K562 (cell line): ENCODE measurements around the gene ATG7. TPM values are rescaled to one million over a fixed set of nuclear protein-coding genes. Genes with fewer than 3 reads are reported as not detected.

Source experiments
- BRD9 ChIP-seq: fragments of 450-650 bp; IDR thresholded peaks from 2 replicates; pipeline ENCODE4 v1.6.1; 2018; ENCODE audit warnings: low read depth; ENCODE audit not compliant: partially characterized antibody
- CREBBP ChIP-seq: IDR thresholded peaks from one replicate; pipeline ENCODE4 v1.6.1; 2012; ENCODE audit warnings: low read depth, mild to moderate bottlenecking, control low read depth, inconsistent platforms, low read length
- CSDE1 ChIP-seq, 2 experiments: fragments of 450-650 bp; IDR thresholded peaks; 2 replicates each; pipeline ENCODE4 v1.6.1; 2016; ENCODE audit warnings: mild to moderate bottlenecking in 1 of 2
- DDX20 ChIP-seq: fragments of 450-650 bp; IDR thresholded peaks from 2 replicates; pipeline ENCODE4 v1.6.1; 2016; ENCODE audit warnings: missing genetic modification characterization, low read depth, mild to moderate bottlenecking, missing compliant biosample characterization, moderate library complexity
- NR3C1 ChIP-seq: sonication (generic); formaldehyde crosslinking; IDR thresholded peaks from 2 replicates; pipeline ENCODE4 v1.8.1; 2022; ENCODE audit warnings: missing genetic modification reagents
- POLR2A ChIP-seq: fragments of 450-650 bp; conservative IDR thresholded peaks from 2 replicates; pipeline ENCODE4 v1.6.1; 2016
- ZSCAN29 ChIP-seq: fragments of 450-650 bp; IDR thresholded peaks from 2 replicates; pipeline ENCODE4 v1.6.1; 2017
- polyA plus RNA-seq, 8 experiments: library from polyadenylated mRNA; depleted of rRNA in 4 of 8; stranded (reverse) in 5 of 8; unstranded in 3 of 8; fragments of >200 nt; fragmentation: Nextera tagmentation in 2 of 8; fragmentation: Illumina TruSeq in 1 of 8; extraction: Ambion mirVana in 2 of 8; extraction: Trizol in 1 of 8; gene quantifications; 2 replicates each; pipeline versions ENCODE4 v1.2.1 to v1.2.3, GENCODE V29; 2011 to 2014; ENCODE audit warnings: inconsistent platforms in 1 of 8, missing spikeins in 1 of 8
- total RNA-seq, 7 experiments: library from RNA; depleted of rRNA in 6 of 7; stranded (reverse); fragments of >200 nt in 6 of 7; fragmentation: Illumina TruSeq in 2 of 7; extraction: Trizol in 2 of 7; gene quantifications; 2 replicates each; pipeline versions ENCODE4 v1.2.1 to v1.2.3, GENCODE V29; 2011 to 2021; ENCODE audit warnings: low replicate concordance in 1 of 7
- TF ChIP-seq, protein P1 (sequence below): fragments of 200-600 bp; sonication (generic); IDR thresholded peaks from one replicate; pipeline ENCODE4 v1.6.1; 2012; ENCODE audit warnings: mild to moderate bottlenecking, low read depth, low read length, inconsistent platforms
- TF ChIP-seq, protein P2 (sequence below): fragments of 250-450 bp; sonication (Bioruptor Pico); IDR thresholded peaks from 2 replicates; pipeline ENCODE4 v1.5.0; 2020; ENCODE audit warnings: mild to moderate bottlenecking
- TF ChIP-seq, protein P3 (sequence below): fragments of 250-450 bp; sonication (Bioruptor Pico); IDR thresholded peaks from 2 replicates; pipeline ENCODE4 v1.5.0; 2022; ENCODE audit warnings: mild to moderate bottlenecking

ATG7 gene
- total and polyA plus RNA-seq, 9 of the 15 experiments (the other 6 are each of a cell fraction or from before 2014, with no cell fraction given): 18.3 to 45.3 (median 33.6) TPM

DNA sequence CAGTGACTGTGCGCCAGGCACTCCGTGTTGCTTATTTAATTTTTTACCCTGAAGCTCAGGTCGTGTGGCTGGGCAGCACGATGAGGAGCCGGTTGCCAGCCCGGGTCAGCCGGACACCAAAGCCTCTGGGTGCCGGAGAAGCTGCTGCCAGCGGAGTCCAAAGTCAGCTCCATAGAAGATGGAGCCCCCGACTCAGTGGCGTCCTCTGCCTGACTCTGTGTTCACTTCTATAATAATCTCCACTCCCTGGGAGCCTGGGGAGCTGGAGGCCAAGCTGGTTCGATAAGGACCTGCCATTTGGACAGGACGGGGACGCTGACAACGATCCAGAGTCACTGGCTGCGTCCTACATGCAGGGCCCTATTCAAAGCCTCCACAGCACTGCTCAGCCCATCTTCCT lies 292.9 kb downstream of the ATG7 start (continued):
- TF ChIP-seq, protein P1, sequence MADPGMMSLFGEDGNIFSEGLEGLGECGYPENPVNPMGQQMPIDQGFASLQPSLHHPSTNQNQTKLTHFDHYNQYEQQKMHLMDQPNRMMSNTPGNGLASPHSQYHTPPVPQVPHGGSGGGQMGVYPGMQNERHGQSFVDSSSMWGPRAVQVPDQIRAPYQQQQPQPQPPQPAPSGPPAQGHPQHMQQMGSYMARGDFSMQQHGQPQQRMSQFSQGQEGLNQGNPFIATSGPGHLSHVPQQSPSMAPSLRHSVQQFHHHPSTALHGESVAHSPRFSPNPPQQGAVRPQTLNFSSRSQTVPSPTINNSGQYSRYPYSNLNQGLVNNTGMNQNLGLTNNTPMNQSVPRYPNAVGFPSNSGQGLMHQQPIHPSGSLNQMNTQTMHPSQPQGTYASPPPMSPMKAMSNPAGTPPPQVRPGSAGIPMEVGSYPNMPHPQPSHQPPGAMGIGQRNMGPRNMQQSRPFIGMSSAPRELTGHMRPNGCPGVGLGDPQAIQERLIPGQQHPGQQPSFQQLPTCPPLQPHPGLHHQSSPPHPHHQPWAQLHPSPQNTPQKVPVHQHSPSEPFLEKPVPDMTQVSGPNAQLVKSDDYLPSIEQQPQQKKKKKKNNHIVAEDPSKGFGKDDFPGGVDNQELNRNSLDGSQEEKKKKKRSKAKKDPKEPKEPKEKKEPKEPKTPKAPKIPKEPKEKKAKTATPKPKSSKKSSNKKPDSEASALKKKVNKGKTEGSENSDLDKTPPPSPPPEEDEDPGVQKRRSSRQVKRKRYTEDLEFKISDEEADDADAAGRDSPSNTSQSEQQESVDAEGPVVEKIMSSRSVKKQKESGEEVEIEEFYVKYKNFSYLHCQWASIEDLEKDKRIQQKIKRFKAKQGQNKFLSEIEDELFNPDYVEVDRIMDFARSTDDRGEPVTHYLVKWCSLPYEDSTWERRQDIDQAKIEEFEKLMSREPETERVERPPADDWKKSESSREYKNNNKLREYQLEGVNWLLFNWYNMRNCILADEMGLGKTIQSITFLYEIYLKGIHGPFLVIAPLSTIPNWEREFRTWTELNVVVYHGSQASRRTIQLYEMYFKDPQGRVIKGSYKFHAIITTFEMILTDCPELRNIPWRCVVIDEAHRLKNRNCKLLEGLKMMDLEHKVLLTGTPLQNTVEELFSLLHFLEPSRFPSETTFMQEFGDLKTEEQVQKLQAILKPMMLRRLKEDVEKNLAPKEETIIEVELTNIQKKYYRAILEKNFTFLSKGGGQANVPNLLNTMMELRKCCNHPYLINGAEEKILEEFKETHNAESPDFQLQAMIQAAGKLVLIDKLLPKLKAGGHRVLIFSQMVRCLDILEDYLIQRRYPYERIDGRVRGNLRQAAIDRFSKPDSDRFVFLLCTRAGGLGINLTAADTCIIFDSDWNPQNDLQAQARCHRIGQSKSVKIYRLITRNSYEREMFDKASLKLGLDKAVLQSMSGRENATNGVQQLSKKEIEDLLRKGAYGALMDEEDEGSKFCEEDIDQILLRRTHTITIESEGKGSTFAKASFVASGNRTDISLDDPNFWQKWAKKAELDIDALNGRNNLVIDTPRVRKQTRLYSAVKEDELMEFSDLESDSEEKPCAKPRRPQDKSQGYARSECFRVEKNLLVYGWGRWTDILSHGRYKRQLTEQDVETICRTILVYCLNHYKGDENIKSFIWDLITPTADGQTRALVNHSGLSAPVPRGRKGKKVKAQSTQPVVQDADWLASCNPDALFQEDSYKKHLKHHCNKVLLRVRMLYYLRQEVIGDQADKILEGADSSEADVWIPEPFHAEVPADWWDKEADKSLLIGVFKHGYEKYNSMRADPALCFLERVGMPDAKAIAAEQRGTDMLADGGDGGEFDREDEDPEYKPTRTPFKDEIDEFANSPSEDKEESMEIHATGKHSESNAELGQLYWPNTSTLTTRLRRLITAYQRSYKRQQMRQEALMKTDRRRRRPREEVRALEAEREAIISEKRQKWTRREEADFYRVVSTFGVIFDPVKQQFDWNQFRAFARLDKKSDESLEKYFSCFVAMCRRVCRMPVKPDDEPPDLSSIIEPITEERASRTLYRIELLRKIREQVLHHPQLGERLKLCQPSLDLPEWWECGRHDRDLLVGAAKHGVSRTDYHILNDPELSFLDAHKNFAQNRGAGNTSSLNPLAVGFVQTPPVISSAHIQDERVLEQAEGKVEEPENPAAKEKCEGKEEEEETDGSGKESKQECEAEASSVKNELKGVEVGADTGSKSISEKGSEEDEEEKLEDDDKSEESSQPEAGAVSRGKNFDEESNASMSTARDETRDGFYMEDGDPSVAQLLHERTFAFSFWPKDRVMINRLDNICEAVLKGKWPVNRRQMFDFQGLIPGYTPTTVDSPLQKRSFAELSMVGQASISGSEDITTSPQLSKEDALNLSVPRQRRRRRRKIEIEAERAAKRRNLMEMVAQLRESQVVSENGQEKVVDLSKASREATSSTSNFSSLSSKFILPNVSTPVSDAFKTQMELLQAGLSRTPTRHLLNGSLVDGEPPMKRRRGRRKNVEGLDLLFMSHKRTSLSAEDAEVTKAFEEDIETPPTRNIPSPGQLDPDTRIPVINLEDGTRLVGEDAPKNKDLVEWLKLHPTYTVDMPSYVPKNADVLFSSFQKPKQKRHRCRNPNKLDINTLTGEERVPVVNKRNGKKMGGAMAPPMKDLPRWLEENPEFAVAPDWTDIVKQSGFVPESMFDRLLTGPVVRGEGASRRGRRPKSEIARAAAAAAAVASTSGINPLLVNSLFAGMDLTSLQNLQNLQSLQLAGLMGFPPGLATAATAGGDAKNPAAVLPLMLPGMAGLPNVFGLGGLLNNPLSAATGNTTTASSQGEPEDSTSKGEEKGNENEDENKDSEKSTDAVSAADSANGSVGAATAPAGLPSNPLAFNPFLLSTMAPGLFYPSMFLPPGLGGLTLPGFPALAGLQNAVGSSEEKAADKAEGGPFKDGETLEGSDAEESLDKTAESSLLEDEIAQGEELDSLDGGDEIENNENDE: no peak
- TF ChIP-seq CREBBP (no peak), BRD9 (no peak), NR3C1 (CRISPR knock-in tag) (no peak), POLR2A (no peak), ZSCAN29 (no peak), CSDE1 (IDR thresholded peaks at IDR 0.05) (no peak), DDX20 (no peak)
- TF ChIP-seq, protein P2, sequence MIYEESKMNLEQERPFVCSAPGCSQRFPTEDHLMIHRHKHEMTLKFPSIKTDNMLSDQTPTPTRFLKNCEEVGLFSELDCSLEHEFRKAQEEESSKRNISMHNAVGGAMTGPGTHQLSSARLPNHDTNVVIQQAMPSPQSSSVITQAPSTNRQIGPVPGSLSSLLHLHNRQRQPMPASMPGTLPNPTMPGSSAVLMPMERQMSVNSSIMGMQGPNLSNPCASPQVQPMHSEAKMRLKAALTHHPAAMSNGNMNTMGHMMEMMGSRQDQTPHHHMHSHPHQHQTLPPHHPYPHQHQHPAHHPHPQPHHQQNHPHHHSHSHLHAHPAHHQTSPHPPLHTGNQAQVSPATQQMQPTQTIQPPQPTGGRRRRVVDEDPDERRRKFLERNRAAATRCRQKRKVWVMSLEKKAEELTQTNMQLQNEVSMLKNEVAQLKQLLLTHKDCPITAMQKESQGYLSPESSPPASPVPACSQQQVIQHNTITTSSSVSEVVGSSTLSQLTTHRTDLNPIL (CRISPR knock-in tag): no peak
- TF ChIP-seq, protein P3, sequence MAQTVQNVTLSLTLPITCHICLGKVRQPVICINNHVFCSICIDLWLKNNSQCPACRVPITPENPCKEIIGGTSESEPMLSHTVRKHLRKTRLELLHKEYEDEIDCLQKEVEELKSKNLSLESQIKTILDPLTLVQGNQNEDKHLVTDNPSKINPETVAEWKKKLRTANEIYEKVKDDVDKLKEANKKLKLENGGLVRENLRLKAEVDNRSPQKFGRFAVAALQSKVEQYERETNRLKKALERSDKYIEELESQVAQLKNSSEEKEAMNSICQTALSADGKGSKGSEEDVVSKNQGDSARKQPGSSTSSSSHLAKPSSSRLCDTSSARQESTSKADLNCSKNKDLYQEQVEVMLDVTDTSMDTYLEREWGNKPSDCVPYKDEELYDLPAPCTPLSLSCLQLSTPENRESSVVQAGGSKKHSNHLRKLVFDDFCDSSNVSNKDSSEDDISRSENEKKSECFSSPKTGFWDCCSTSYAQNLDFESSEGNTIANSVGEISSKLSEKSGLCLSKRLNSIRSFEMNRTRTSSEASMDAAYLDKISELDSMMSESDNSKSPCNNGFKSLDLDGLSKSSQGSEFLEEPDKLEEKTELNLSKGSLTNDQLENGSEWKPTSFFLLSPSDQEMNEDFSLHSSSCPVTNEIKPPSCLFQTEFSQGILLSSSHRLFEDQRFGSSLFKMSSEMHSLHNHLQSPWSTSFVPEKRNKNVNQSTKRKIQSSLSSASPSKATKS: no peak
